ENCODE measurements around the gene LY6G6C.

GRCh38 chr6:31722173-31722572, 627 bp upstream of the LY6G6C start:
- TF ChIP-seq CTCF (conservative IDR thresholded peaks at IDR 0.05) = no peak
- no peak for TF ChIP-seq ZFX (IDR thresholded peaks at IDR 0.05)

All from C4-2B (cell line).